ENCODE results near the gene ATAD3C.

The ATAD3C gene

DNA sequence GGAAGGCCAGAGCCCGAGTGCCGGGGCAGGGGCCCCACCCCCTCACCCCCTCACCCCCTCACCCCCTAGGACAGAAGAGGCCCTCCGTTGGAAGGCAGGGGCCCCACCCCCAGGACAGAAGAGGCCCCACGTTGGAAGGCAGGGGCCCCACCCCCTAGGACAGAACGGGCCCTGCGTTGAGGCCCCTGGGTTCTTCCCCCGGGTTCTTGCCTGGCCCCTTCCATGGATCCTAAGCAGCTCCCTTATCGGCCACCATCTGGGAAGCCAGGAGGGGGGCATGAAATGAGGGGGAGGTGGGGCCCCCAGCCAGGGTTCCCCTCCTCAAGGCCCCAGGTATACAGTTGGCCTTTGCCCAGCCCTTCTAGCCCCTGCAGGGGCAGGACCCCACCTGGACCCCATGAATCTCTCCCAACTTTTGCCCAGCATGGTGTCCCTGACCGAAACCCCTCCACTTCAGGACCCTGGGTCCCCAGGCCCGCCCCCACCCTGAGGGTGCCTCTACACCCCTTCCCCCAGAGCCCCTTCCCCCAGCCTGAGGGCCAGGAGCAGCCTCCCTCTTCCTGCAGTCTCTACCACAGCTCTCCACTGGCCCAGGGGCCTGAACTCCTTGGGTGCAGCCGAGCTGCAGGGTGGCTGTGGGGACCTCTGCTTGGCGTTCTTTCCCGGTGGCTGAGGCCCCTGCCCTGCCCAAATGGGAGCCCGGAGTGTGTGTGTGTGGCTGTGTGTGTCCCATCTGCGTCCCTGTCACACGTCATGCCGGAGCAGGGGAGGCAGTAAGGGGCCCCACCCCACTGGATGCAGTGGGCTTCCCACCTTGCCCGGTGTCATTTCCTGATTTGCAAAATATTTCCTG lies 18.3 kb upstream of the ATAD3C start:
- DNase-seq (ENCODE audit: low read depth), result no peak

DNA sequence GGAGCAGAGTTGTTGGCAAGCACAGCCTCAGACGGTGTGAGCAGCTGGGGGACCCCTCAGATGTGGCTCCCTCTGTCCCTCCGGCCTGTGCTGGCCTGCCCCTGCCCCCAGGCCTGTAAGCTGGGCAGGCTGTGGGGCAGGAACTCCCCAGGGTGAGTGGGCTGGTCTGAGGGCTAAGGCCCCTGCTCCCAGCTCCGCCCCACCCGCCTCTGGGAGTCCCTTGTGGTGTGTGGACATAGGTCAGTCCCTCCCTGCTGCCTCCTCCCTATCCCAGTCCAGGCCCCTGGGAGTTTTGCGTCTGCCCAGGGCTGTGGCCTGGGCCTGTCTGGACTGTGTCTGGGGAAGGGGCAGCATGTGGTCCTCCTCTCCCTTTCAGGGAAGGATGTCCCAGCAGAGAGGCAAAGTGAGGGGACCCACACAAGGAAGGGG lies 17.6 kb upstream of the ATAD3C start:
- no peak for DNase-seq (ENCODE audit: low read depth)

DNA sequence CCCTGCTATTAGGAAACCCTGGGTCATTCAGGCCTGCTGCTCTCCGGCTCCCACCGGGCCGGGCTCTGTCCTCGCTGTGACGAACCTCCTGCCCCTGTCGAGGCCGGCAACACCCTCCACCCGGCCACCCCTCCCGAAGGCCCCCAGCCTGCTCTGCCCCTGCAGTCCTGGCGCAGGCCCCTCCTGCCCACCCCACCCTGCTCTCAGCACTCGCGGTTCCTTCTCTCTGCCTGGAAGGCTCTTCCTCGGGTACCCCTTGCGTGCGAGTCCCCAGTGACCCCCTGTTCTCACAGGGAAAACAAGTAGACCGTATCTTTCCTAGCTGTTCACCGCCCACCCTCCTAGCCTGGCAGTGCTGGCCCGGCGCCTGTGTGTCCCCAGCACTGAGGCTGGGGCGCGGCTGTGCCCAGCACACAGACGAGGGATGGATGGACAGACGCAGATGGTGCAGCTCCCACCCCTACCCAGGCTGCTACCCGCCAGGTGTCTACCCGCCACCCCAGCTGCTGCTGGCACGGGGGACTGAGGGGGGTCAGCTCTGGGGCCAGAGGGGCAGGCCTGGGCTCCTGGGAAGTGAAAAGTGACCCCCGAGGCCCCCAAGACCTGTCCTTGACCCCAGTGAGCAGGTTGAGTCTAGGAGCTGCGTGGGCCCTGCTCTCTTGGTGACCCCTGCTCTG lies 17.1 kb upstream of the ATAD3C start:
- DNase-seq (ENCODE audit: low read depth), result no peak

DNA sequence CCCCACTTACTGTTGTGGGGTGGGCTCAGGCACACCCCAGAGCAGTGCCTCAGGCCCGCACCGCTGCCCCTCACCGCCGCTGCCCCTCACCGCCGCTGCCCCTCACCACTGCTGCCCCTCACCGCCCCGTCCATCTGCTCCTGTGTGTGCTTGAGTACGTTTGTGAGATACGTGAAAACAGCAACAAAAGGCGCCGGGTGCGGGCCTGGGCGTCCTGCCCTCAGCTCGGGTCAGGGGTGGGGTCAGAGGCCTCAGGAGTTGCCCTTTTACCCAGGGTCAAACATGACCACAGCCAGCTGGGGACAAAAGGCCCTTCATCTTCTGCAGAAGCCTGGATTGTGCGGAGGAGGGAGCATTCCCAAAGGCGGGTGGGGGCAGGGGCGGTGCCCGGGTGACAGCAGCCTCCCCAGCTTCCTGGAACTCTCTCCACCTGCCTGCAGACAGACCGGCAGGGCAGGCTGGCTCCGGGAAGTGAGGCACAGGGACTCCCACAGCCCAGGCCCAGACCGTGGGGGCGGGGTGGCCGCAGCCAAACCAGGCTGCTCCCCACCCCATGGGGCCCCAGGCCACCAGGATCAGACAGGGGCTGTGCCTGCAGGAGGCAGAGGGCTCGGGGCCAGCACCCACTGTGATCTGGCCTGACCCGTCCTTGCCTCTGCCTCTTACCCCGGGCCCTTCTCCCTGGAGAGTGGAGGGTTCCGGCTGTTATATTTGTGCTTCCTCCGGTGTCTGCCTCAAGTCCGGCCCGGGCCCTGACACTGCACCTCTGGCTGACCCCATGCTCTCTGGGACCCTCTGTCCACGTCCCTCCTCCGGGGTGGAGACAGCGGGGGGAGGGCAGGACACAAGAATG lies 16.3 kb upstream of the ATAD3C start:
- DNase-seq (ENCODE audit: low read depth), result no peak

DNA sequence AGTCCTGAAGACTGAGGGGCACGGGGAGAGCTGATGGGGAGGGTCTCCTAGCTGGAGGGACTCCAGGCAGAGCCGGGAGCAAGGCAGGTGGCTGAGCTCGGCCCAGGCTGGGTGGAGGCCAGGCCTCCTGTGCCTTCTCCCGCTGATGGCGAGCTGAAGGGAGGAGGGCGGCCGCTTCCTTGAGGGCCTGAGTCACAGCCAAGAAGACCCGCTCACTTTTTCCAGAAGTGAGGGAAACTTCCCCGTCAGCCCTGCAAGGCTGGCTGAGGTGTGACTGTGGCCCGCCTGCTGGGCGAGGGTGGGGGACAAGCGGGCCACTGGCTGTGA lies 15.7 kb upstream of the ATAD3C start:
- peak; percentile 39 for DNase-seq (ENCODE audit: low read depth)

DNA sequence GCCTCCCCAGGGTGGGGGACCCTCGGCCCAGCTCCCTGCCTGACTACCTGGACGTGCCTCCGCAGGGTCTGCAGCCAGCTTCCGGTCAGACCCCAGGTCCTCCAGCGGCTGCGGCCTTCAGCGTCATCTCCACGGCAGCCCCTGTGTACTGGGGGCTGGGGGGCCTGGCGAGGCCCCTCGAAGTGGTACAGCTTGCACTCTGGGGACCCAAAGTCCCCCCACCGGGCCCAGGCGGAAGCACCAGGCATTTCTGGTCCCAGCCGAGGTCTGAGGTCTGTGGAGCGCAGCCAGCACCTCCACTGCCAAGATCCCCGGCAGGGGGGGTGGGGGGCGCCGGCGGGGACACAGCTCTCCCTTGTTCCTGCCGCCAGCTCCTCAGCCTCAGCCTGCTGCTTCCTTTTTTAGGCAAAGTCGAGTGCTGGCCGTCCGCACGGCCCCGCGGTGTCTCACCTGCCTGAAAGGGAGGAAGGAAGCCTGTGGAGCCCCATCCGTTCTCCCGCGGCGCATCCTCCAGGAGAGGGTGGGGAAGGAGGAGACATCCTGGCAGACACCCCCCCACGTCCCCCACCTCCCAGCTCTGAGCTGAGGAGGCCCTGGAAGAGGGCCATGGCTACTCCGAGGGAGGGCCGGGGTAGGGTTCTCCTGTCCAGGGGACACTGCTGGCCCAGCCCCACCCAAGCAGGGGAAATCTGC lies 15.2 kb upstream of the ATAD3C start:
- no peak for DNase-seq (ENCODE audit: low read depth)

DNA sequence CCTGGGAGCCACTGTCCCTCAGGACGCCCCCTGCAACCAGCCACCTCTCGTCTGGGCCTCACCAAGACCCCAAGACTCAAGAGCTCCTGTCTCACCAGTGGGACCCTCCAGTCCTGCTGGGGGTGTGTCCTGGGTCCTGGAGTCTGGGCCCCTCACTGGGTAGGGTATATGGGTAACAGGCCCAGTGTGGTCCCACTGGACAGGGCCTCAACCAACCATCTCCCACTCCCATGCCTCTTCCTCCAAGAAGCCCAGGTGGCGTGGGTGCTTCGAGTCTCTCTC lies 14.7 kb upstream of the ATAD3C start:
- DNase-seq (ENCODE audit: low read depth), result no peak

DNA sequence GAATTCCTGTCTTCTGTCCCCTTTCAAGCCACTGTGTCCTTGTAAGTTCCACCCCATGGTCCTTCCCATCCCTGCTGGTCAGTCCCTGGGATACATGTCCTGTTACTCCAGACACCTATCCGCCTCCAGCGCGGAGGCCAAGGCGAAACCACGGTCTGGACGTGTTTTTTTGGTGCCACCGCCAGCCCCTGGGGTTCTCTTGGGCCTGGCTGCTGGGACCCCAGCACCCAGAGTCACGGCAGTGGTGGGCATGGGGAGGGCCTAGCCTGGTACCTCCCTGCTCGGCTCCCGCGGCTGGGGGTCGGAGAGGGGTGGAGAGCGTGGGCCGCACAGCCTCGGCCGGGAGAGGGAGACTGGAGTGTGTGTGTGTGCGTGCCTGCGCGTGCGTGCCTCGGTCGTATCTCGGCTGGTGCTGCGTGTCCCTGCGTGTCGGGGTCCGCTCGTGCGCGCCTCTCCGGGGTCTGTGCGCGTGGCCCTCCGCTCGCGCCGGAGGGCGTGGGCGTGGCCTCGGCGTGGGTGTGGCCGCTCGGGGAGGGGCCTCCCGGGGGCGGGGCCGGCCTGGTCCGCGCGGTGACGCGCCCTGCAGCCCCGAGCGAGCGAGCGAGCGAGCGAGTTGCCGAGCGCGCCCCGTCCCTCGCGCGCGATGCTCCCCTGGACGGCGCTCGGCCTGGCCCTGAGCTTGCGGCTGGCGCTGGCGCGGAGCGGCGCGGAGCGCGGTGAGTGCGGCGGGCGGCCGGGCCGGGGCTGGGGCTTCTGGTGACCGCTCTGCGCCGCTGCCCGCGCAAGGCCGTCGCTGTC lies 14.2 kb upstream of the ATAD3C start, which contains the start of gene VWA1:
VWA1 (plus strand) TSS at position 585 of the 798 bp plus-strand sequence; CDS start at position 644, 59 bp downstream.
- DNase-seq (ENCODE audit: low read depth), result peak; percentile 50

DNA sequence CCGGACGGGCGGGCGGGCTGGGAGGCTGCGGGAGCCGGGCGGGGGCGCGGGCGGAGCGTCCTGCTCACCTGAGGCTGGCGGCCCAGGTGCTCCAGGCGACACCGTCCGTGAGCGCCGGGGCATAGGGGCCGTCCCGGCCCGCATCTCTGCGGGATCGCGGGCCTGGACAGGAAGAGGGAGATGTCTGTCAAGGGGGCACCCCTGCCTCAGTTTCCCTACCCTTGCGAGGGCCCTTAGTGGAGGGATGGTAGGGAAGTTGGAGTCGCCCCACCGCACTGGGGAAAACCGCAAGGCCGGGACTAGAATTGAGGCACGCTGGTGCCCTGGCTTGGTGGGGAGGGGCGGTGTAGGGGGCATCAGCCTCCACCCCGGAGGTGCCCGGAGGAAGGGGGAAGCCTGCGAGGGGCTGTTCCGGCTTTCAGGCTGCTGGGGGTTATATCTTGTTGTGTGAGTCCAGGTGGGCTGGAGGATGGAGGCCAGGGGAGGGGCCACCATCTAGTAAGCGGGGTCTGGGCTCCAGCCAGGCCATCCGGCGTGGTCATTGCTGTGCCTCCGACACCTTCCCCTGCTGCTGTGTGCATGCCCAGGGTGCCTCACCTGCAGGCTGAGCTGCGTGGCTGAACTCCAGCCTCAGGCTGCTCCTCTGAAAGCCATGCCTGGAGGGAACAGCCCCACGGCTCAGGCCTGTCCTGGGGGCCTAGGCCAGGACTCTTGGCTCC lies 13.4 kb upstream of the ATAD3C start:
- DNase-seq (ENCODE audit: low read depth), result no peak

DNA sequence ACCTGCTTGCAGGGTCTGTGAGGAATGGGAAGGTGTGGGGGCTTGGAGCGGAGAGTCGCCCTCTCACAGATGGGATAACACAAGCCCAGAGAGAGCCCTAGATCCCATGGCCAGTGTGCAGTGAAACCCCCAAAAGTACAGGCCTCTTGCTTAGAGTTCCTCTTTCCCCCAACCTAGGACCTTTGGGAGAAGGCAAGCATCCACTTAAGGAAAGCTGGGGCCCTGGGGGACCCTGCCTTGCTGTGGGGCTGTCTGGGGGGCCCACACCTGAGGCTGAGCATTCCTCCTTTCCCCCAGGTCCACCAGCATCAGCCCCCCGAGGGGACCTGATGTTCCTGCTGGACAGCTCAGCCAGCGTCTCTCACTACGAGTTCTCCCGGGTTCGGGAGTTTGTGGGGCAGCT lies 12.9 kb upstream of the ATAD3C start:
- no peak for DNase-seq (ENCODE audit: low read depth)

DNA sequence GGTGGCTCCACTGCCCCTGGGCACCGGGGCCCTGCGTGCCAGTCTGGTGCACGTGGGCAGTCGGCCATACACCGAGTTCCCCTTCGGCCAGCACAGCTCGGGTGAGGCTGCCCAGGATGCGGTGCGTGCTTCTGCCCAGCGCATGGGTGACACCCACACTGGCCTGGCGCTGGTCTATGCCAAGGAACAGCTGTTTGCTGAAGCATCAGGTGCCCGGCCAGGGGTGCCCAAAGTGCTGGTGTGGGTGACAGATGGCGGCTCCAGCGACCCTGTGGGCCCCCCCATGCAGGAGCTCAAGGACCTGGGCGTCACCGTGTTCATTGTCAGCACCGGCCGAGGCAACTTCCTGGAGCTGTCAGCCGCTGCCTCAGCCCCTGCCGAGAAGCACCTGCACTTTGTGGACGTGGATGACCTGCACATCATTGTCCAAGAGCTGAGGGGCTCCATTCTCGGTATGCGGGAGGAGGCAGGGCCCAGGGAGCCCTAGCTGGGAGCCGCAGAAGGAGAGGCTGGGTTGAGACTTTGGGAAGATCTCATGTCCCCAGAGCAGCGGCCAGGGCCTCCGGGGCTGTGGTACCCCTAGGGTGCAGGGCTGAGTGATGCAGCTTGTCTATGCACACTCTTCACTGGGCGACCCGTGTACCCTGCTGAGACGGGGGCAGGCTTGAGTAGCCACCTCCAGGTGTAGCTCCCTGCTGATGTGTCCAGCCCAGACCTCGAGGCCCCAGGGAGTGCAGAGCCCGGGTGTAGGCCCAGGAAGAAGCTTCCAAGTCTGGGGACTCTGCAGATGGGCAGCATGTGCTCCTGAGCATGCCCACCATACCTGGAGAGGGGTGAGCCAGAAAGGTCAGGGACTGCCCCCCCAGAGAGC lies 12.2 kb upstream of the ATAD3C start:
- no peak for DNase-seq (ENCODE audit: low read depth)

DNA sequence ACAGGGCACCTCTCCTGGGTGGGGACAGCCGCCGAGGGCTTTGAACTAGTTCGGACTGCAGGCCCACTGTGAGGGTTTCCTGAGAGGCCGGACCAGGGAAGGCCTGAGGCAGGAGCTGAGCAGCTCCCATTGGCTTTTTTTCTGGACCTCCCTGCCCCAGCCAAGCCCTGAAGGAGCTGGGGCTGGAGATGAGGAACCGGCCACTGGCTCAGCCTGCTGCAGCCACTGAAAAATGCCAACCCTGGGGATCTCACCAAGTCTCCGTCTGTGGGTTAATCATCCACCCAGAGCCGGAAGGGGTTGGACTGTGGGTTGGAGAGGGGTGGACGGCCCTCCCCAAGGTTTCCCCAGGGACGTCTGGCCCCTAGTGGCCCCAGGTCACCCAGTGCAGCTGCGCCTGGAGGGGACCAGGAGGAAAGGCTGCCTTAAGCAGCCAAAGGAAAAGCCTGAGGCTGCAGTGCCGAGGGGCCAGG lies 11.5 kb upstream of the ATAD3C start:
- DNase-seq (ENCODE audit: low read depth), result no peak

DNA sequence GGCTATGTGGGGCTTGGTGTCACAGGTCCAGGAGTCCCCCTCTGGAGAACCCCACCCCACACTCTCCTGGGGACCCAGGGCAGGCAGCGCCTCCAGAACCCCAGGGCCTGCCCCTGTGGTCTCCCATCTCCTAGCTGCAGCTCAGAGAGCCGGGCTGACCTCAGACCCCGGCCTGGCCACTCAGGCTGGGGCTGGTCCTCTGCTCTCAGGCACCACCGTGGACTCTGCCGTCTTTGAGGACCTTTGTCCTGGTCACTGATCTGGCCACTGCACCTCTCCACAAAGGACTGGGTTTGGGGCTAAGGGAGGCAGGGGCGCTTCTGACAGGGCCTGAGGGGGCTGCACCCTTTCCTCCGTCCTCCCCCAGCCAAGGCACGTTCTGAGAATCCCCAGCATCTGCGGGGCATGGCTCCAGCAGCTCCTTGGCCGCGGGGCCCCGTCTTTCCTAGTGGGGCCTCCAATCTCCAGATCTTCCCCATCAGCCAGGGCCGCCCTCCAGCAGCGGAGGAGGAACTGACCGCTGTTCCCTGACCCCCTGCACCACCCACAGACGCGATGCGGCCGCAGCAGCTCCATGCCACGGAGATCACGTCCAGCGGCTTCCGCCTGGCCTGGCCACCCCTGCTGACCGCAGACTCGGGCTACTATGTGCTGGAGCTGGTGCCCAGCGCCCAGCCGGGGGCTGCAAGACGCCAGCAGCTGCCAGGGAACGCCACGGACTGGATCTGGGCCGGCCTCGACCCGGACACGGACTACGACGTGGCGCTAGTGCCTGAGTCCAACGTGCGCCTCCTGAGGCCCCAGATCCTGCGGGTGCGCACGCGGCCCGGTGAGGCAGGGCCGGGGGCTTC lies 10.7 kb upstream of the ATAD3C start:
- DNase-seq (ENCODE audit: low read depth), result no peak

DNA sequence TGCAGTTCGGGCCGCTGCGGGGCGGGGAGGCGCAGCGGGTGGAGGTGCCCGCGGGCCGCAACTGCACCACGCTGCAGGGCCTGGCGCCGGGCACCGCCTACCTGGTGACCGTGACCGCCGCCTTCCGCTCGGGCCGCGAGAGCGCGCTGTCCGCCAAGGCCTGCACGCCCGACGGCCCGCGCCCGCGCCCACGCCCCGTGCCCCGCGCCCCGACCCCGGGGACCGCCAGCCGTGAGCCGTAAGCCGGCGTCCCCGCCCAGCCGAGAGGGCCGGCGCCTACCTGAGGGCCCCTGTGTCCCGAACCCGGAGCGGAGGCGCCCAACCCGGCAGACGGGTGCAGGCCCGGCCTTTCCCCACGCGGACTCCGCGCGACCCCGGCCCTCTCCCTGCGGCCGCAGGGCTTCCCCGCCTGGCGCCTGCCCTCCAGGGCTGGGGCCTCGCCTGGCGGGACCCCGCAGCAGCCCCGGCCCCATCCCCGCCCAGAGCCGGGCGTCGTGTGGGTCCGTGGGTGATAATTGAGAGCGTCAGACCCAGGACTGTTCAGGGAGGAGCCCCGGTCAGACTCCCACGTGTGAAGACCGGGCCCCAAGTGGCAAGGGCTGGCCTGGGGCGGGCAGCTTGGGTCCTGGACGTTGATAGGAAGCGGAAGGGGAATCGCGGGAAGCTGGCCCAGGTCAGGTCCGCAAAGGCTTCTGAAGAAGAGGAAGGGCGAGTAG lies 9.8 kb upstream of the ATAD3C start:
- no peak for DNase-seq (ENCODE audit: low read depth)

DNA sequence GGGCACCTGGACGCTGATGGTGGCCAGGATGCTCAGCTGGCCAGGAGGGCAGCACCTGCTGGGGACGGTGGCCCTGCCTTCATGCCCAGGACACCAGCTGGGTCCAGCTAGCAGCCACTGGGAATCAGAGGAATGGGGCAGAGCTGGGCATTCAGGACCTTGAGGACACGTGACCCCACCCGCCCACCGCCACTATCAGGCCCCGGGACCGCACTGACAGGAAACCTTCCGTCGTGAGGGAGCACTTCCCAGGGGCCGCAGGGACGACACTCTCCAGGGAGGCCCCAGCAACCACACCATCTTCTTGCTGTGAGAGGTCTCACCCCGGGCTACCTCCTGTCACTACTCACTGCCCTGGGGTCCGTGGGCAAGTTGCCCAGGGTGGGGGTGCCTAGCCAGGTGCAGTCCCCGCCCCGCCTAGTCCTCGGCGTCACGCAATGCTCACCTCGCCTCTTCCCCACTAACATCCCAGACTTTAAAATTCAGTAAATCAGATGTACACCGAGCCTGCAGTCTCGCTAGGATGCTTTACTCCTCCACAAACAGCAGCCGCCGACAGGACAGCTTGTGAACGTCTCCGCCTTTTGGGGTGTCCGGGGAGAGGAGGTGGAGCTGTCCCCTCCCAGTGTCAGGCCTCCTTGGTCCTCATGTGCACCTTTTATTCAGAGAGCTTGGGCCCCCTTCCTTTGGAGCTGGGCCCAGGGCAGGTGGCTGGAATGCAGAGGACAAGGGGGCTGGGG lies 9.1 kb upstream of the ATAD3C start:
- no peak for DNase-seq (ENCODE audit: low read depth)

DNA sequence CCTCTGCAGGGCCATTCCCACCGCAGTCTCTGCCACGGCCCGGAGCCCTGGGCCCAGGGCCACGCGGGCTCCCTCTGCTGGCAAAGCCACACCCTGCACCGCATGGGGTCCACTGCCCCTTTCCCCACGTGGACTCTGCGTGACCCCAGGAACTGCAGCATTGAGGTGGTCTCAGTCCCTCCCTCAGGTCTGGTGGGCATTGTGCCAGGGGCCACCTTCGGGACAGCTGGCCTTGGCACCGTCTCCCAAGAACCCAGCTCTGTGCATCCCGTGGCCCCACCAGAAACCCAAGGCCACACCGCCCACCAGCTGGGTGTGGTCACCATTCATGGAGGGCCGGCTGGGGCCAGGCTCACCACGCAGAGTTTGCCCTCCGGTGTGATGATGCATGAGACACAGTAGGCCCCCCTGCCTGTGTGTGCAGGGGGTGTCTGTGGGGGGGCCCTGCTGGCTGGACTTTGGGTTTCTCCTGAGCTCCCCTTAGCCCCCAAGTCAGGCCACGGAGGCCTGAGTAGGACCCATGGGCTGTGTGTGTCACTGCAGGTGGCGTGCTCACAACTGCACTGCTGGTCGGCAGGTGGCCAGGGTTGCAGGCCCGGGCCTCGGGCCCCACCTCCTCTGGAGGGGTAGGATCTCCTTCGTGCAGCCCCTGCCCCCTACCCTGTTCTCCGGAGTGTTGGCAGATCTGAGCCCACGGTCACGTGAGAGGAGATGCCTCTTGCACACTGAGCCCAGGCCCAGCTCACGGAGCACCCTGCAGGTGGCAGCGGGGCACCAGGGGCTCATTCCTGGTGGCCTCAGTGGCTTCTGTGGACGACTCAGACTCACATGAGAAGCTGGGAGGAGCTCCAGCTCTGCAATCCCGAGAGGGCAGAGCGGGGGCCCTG lies 8.2 kb upstream of the ATAD3C start:
- peak; percentile 53 for DNase-seq (ENCODE audit: low read depth)
